HG03103 (cell line): ENCODE results near the gene KY.

Source experiments
- ATAC-seq: cut with Tn5 transposase; IDR thresholded peaks from one replicate; pipeline ENCODE4 v1.9.1; 2021; ENCODE audit warnings: low read depth; ENCODE audit not compliant: unreplicated experiment

KY gene

DNA sequence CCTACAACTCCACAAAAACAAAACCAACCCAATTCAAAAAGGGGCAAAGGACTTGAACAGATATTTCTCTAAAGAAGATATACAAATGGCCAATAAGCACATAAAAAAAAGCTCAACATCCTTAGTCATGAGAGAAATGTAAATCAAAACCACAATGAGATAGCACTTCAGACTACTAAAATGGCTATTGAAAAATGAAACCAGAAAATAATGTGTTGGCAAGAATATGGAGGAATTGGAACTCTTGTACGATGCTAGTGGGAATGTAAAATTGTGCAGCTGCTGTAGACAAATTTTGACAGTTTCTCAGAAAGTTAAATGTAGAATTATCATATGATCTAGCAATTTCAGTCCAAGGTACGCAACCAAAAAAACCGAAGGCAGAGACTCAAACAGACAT, 29.0 kb downstream of the KY start:
- ATAC-seq, result no peak

DNA sequence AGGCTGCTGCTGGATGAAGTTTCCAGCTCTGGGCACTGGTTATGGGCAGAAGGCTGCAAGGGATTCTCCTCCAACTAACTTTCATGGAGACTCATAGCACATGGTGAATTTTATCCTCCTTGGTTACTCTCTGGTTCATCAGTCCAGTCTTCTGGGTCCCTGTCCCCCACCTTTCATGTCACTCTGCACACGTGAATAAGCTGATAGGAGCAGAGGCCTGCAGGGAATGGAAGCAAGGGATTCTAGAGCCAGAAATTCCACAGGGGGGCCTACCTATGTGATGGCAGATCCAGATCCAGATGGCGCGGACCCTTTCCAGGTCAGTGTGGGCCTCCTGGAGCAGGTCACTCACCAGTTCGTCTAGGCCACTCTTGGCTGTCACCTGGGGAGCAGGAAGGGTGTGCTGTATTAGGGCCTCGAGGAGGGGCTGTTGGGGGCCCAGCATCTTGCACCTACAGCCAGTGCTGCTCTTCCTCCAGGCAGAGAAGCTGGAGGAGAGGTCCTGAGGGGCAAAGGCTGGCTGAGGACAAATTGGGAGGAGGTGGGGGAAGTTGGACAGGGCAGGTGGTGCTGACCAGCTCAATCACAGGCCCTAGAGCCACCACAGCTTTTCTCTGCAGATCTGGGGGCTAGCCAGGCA, 30.2 kb downstream of the KY start:
- no peak for ATAC-seq

DNA sequence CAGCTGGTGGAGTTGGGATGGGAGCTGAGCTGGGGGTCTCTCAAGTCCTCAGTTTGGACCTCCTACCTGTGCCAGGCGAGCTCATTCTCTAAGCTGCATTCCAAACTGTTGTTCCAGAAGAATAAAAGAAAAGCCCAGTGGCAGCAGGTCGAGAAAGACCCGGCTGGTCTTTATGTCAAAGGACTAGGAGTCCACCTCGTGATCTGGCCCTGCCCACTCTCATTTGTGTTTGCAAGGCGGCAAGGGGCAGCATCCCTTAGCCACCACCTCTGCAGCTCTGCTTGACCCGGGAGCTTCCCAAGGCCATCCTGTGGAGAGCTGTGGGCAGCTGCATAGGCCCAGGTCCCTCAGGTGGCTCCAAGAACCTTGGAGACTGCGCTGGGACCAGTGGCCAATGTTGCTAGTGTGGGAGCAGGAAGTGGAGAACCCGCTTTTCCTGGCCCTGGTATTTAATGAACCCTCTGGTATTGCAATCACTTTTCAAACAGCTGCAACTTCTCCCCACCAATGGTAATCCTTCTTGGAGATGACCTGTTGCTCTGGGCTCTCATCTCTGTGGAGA, 30.9 kb downstream of the KY start:
- no peak for ATAC-seq

DNA sequence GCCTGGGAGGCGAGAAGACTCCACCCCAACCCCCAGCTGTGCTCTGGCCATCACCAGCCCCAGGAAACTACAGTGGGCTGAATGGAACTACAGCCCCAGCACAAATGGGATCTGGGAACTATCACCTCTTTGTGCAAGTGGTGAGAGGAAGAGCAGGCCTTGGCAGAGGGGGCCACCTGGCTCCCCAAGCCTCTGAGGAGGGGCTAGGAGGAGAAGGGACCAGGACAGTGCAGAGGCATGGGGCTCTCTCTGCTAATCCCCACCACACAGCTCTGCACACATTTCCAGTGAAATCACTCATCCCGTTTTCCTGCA, 31.6 kb downstream of the KY start:
- no peak for ATAC-seq

DNA sequence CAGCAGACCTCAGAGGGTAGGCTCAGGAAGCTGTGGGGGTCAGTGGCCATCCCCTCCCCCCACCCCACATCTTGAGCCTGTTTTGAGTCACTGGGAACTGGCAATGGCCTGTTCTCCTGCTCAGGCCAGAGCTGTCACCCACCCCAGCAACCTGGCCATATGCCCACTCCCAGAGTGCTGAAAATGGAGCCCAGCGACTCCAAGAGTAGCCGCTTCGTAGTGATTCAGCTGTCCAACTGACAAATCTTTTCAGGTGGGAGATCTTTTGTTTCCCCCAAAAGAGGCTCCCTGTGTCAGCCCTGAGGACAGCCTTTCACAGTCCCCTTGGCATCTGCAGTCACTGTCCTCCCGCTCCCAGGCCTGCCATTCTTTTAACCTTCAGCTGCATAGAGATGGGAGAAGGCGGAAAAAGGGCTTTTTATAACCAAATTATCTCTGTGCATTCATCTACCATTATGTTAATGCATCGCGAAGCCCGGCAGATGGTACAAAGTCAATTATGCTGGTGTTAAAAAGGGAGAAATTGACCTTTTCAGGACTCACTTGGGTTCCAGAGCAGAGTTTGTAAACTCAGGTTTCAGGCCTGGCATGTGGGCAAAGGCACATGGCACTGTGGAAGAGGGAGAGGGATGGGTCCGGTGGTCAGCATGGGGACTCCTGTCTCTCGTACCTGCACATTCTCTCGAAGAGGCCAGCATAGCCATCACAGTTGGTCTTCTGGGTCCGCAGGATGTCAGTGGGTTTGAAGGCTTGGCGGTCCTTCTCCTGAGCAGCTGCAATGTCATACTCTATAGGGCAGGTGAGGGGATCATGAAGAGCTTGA, 32.1 kb downstream of the KY start:
- no peak for ATAC-seq

DNA sequence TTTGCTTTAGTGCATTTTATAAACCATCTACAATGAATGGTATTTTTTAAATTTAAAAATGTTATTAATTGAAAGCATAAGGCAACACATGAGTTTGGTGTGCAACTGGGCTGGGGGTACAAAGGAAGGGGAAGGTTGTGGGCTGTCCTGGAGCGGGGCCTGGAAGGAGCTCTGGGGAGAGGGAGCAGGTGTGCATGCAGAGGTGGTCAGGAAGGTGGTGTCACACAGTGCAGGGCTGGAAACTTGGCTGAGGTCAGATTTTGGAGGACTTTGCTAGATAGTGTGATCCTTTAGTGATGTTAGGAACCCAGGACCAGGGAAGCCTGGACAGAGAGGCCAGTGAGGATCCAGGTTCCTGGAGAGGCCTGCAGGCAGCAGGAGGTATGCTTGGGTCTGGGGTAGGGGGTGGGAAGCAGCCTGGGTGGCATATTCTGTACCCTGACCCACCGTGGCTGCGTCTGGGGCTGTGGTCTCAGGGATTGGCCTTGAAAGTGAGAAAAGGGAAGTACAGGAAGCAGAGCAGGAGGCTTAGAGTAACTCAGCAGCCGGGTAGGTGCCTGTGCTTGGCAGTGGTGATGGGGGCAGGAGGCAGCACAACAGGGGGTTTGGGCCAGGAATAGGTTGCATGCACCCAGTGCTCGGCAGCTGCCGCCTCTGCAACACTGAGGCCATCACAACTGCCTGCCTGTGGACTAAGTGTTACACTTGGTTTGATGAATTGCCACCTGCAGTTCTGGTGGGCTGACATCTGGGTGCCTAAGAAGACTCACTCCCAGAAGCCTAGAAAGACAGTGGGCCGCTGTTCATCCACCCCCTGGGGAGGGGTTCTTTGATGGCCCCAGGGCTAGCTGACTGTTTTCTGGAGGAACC, 33.0 kb downstream of the KY start:
- ATAC-seq, result no peak

DNA sequence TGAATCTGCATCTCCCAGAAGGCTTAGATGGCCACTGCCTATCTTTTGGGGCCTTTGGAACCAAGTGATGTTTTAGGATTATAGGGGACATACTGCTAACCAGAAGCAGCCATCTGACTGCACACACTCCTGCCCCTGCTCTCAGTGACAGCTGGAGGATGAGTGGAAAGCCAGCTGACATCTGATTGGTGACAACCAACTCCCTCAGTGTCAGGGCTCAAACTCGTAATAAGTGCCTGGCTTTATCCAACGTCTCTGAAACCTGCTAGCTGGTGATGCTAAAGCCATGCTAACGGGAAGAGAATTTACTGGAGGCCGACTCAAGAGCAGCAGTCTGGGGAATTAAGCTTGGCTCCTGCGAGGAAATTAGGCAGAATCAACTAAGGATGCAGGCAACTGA, 35.1 kb downstream of the KY start:
- ATAC-seq, result no peak

DNA sequence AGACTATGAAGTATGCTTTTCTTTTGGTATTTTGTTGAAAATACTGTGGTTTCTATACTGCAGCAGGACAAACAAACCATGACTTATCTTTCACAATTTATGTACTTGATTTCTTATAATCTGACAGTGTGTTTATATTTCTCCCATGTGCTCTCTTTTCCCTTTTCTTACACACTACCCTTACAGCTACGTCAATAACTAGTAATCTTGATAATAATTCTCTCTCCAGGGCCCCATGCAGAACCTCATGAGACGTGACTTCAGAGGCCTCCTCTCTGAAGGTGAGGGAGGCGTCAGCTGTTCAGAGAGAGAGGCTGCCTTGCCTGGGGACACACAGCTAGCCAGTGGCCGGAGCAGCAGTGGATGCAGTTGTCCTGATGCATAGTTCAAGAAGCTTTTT, 35.9 kb downstream of the KY start:
- no peak for ATAC-seq

DNA sequence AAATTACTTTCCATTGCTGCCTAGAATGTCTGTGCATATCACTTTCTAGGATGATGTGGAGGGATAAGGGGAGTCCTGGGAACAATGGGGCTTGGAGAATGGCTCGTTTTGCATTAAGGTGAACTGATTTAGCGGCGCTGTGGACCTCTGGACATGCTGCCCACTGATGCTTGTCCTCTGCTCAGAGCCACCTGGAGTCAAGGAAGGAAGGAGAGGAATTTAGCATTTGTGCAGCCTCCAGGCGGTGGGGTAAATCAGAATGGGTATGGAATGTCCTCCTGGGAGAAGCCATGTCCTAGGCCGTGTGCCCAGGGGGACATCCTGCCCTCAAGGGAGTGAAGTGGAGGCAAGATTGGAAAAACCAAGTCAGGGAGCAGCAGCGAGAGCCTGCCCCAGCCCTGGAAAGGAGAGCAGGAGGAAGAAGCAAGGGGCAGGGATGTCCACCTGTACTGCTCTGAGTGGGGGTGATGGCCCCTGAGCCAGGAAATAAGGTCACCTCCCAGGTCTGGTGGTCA, 37.8 kb downstream of the KY start:
- no peak for ATAC-seq

DNA sequence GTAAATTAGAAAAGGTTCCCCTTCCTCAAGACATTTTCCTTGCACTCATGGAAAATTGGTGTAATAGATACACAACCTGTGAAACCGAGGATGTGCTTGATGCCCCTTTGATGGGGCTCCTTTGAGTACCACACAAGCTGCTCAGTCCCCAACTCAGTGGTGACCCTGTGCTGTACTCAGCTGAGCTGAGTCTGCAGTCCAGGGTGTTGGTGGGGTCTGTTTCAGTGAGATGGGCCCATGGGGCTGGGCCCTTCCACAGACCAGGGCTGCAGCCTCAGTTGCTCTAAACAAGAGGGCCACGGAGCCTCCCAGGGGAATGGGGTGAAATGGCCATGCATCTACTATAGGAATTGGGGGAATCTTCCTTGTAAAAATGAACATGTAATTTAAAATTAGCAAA, 39.3 kb downstream of the KY start:
- ATAC-seq, result no peak

DNA sequence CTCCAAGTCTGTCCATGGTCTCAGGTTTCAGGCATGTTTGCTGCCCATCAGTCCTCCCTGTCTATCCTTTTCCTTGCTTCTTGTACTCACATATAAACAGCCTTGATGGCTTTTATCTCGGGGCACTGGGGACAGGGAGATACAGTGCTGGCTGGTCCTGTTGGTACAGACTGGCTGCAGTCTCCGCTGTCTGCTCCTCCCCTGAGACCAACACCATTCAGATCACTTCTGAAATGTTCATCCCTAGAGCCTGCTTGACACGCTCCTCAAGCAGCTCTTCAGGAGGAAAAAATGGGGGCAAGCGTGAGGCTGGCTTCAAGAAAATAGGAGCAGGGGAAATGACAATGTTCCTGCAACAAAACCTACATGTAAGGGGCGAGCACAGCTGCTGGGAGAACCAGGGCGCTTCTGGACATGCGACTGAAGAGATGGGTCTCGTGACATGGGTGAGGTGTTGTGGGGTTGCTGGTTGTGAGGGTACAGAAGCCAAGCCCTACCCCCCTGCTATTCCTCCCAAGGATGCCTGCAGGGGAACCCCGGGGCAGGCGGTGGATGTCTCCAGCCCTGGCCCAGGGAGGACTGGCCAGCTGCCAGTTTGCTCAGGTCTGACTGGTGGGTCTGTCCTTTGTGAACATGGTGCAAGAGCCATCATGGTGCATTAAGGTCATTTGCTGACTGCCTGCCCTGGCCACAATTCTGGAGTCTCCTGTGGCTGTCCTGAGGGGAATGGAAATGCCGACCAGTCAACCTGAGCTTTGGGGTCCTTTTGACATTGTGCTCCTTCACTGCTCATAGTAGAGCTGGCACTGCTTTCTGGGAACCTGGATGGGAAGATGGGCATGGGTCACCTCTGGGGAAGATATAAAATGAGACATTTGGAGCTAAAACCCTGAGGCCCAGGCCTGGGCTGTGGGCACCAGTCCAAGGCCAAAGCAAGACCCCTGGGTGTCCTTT, 40.1 kb downstream of the KY start:
- ATAC-seq, result no peak

DNA sequence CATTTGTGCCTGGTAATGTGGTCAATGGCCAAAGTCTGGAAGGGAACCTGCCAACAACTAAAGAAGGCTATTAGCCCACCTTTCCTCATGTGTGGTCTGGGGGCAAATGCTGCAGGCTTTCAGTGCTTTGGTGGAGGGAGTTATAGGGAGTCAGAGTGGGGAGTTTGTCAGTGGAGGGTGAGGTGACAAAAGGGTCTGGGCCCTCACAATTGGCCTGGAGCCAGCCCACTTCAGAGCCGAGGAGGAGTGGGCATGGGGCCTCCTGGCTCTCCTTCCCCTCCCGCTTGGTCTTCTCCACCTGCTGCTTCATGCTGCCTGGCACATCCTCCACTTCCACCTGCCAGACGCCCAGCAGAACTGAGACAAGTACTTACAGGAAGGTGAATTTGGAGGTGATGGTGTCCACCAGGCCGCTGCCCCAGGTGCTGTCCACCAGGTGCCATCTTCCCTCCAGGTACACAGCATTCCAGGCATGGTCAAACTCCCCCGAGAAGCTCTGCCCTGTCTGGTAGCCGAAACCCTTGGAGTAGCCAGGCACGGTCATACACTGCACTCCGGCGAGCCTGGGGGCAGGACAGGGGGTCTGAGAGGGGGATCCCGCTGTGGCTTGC, 40.9 kb downstream of the KY start:
- no peak for ATAC-seq

DNA sequence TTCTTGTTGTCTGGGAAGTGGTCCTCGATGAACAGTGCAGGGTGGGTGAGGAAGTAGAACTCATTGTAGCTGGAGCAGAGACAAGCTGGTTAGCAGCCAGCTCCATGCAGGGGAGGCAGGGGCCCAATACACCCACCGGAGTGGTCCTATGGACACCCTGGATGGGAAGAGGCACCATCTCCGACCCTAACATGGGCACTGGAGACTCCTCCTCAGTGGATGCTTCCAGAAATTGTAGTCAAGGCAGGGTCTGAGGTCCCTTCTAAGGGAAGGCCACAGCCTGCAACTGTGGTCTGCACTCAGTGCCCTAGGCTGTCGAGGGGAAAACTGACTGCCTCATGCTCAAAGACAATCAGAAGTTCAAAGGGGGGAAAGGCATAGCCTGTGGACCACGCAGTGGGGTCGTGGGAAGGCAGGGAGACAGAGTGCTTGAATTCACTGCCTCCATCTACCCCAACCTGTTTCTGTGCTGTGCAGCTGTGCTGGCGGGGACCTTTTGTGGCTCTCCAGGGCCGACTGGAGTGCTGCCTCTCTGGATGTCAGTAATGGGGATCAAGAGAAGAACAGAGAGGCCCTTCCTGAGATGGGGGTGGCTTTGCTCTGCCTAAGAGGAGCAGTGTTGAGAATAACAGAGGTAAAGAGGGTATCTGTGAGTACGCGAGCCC, 41.9 kb downstream of the KY start:
- ATAC-seq, result no peak

DNA sequence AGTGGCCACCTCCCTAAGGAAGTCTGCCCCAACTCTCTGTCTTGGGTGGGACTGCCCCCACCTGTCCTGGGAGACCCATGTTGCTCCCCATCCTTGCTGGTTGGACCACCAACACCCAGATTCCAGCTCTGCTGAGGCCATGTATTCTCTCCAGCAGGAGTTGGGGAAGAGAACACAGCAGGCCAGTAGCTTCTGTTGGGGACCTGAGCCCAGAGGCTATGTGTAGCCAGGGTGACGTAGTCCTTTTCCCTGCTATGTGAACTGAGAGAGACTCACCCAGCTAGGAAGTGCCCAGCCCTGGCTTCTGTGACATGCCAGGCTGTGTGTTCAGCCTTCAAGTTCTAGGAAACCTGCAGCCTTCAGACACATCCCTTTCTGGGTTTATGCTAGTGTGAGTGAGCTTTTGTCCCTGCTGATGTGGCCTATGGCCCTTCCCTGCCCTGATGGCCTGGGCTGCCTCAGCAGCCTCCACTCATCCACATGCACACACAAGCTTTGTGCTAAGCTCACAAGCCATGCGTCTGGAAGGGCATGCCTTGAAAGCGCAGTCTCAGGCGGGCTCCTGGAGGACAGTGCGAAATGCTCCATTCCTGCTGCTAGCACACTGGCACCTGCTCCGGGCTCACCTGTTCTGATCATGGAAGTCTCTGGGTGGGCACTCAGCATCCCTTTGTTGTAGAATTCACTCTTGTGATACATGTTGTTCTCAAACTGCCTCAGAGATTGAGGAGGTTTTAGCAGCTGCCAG, 42.6 kb downstream of the KY start:
- ATAC-seq, result no peak

DNA sequence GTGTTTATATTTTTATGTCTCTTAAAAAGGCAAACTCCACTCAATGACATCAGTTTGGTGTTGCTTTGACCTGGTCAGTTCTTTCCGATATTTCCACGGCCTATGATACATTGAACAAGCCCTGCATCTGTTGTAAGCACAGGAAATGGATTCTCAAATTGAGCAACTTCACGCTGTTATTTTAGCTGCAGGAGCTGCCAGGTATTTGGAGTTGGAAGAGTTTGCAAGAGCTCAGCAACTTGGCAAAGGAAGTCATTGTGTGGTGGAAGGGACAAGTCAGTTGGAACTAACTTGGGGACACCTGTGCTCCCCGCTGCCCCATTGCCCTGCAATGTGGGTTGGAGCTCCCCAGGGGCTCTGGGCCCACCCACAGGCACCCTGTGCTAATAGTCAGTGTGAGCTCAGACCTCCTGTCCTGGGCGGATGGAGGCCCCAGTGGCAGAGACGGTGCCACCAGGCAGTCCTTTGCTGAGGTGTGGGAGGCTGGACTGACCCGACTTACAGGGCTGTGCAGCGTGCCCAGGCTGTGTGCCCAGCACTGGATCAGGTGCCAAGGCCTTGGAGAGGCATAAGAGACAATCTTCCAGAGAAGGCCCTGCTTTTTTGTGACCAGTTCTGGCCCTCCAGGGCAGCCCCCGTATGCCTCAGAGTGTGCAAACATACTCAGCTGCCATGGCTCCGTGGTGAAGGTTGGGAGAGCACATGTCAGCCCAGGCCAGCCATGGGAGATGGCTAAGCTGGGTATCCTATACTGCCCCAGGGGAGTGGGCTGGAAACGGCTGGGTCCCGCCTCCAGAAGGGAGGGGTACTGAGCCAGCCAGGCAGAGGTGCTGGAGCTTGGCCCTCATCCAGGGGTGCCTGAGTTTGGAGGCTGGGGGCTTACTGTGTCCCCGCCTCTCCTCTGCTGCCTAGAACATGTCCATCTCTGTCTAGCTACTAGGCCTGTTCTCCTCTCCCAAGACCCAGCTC, 43.5 kb downstream of the KY start:
- no peak for ATAC-seq

DNA sequence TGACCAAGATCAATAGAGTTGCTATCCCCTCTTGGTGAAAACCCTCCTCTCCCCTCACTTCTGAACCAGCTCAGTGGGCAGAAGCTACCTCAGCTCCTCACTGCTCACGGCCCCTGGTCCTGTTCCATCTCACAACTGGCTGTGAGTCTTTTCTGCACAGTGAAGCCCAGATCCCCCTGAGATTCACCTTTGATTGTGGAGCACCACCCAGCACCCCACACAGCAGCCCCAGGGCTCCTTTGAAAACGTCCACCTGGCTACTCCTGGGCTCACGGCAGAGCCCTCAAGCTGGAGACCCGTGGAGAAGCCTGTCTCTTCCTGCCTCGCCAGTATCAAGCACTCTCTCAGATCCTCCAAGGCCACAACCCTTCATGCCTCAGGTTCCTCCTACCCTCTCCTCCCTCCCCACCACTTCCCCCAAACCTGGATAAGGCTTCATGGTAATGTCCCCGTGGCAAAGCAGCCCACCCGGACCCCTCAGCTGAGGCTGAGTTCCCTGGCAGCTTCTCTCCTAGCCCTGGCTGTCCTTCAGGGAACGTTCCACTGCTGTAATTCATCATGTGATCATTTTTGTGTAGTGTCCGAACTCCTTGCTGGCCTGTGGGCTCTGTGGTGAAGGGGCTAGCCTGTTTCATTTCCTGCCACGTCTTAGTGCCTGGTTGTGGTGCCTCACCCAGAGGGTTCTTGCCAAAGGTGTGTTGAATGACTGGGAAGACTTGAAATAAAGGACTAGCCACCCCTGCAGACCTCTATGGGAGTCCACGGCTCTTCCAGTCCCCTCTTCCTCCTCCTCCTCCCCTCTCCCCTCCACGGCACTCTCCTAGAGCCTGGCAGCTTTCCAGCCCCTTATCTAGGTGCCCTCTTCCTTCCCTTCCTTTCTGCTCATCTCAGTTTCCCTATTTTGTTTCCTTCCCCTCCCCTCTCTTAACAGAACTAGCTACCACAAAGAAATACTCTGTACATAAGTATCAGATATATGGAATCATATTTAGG, 44.5 kb downstream of the KY start:
- no peak for ATAC-seq
